Fibroblast of lung (primary cell): Measurements from ENCODE around the gene PAX7. TPM values are rescaled to one million over a fixed set of nuclear protein-coding genes. Genes with fewer than 3 reads are reported as not detected.

Experiments used
- DNase-seq, 2 donors: peaks; one replicate each; pipeline versions ENCODE4 v3.0.0 to v3.0.0-alpha.2; 2010; ENCODE audit warnings: low read depth in 2 of 2
- H2AFZ ChIP-seq: 2 replicates; pipeline ENCODE4 v1.5.1; 2012; ENCODE audit warnings: low read length, control low read depth, inconsistent platforms
- H3K27ac ChIP-seq: 2 replicates; pipeline ENCODE4 v1.5.1; 2011; ENCODE audit warnings: low read length, control low read depth; ENCODE audit not compliant: insufficient read depth
- H3K27me3 ChIP-seq: 2 replicates; pipeline ENCODE4 v1.5.1; 2011; ENCODE audit warnings: mild to moderate bottlenecking, low read length; ENCODE audit not compliant: control insufficient read depth, insufficient read depth
- H3K36me3 ChIP-seq: 2 replicates; pipeline ENCODE4 v1.5.1; 2011; ENCODE audit warnings: low read length; ENCODE audit not compliant: control insufficient read depth, insufficient read depth
- H3K4me1 ChIP-seq: 2 replicates; pipeline ENCODE4 v1.5.1; 2011; ENCODE audit warnings: low read length; ENCODE audit not compliant: control insufficient read depth, insufficient read depth; ENCODE audit errors: extremely low read depth
- H3K4me2 ChIP-seq: 2 replicates; pipeline ENCODE4 v1.5.1; 2011; ENCODE audit warnings: low read length, control low read depth; ENCODE audit not compliant: insufficient read depth; ENCODE audit errors: extremely low read depth
- H3K4me3 ChIP-seq, 4 experiments: fragments of 200-600 bp in 1 of 4; sonication (generic) in 1 of 4; replicated peaks in 1 of 4; 2 replicates each; pipeline ENCODE4 v1.5.1; 2011 to 2016; ENCODE audit warnings: low read length in 4 of 4, low read depth in 3 of 4, mild to moderate bottlenecking in 3 of 4, control low read depth in 2 of 4, inconsistent platforms in 1 of 4, mixed read lengths in 1 of 4; ENCODE audit not compliant: insufficient read depth in 1 of 4; ENCODE audit errors: control extremely low read depth in 1 of 4
- H3K79me2 ChIP-seq: 2 replicates; pipeline ENCODE4 v1.5.1; 2012; ENCODE audit warnings: mild to moderate bottlenecking, low read length, inconsistent platforms; ENCODE audit not compliant: control insufficient read depth, insufficient read depth
- H3K9ac ChIP-seq: 2 replicates; pipeline ENCODE4 v1.5.1; 2011; ENCODE audit warnings: mild to moderate bottlenecking, low read length, control low read depth; ENCODE audit not compliant: insufficient read depth
- H3K9me3 ChIP-seq: 2 replicates; pipeline ENCODE4 v1.5.1; 2012; ENCODE audit warnings: low read depth, low read length; ENCODE audit not compliant: control insufficient read depth, insufficient read depth
- H4K20me1 ChIP-seq: 2 replicates; pipeline ENCODE4 v1.5.1; 2011; ENCODE audit warnings: low read length; ENCODE audit not compliant: control insufficient read depth, insufficient read depth; ENCODE audit errors: extremely low read depth
- EZH2 ChIP-seq: IDR thresholded peaks from 2 replicates; pipeline ENCODE4 v1.5.1; 2012; ENCODE audit warnings: low read length, control low read depth, mild to moderate bottlenecking; ENCODE audit errors: missing control alignments
- polyA plus RNA-seq, 2 donors: library from polyadenylated mRNA; depleted of rRNA in 1 of 2; stranded (reverse) in 1 of 2; unstranded in 1 of 2; fragments of >200 nt; gene quantifications; 2 replicates each; pipeline ENCODE4 v1.2.1, GENCODE V29; 2011 to 2012; ENCODE audit warnings: missing spikeins in 1 of 2
- total RNA-seq: library from RNA; depleted of rRNA; stranded (reverse); fragments of >200 nt; gene quantifications from 2 replicates; pipeline ENCODE4 v1.2.1, GENCODE V29; 2014
- TF ChIP-seq, protein P1 (sequence below), 2 donors: IDR thresholded peaks in 1 of 2; conservative IDR thresholded peaks in 1 of 2; 1 replicate in 1 of 2; 2 replicates in 1 of 2; pipeline ENCODE4 v1.5.1; 2011 to 2012; ENCODE audit warnings: low read length in 2 of 2, control low read depth in 1 of 2, inconsistent platforms in 1 of 2, low read depth in 1 of 2, mild to moderate bottlenecking in 1 of 2

Gene PAX7
- total and polyA plus RNA-seq, 2 donors (not counting 1 experiment from before 2014, with no cell fraction given) = not detected

- H3K9me3 ChIP-seq = no peaks in the 10 kb centered on the region
- no peak overlapping the region for H3K9ac ChIP-seq
- H4K20me1 ChIP-seq = no peaks in the 10 kb centered on the region
- H3K27ac ChIP-seq = no peak overlapping the region
- no peak overlapping the region for H3K4me3 ChIP-seq
- no peak for DNase-seq
- H3K36me3 ChIP-seq = no peaks in the 10 kb centered on the region
- H3K4me2 ChIP-seq = no peak overlapping the region
- peaks cover 75% of the 10 kb centered on the region for H3K27me3 ChIP-seq
- no peak overlapping the region for H2AFZ ChIP-seq
- no peaks in the 10 kb centered on the region for H3K79me2 ChIP-seq
- no peaks in the 10 kb centered on the region for H3K4me1 ChIP-seq
- no peak for TF ChIP-seq EZH2
- TF ChIP-seq, protein P1, sequence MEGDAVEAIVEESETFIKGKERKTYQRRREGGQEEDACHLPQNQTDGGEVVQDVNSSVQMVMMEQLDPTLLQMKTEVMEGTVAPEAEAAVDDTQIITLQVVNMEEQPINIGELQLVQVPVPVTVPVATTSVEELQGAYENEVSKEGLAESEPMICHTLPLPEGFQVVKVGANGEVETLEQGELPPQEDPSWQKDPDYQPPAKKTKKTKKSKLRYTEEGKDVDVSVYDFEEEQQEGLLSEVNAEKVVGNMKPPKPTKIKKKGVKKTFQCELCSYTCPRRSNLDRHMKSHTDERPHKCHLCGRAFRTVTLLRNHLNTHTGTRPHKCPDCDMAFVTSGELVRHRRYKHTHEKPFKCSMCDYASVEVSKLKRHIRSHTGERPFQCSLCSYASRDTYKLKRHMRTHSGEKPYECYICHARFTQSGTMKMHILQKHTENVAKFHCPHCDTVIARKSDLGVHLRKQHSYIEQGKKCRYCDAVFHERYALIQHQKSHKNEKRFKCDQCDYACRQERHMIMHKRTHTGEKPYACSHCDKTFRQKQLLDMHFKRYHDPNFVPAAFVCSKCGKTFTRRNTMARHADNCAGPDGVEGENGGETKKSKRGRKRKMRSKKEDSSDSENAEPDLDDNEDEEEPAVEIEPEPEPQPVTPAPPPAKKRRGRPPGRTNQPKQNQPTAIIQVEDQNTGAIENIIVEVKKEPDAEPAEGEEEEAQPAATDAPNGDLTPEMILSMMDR (conservative IDR thresholded peaks at IDR 0.05 in 1 of 2, IDR thresholded peaks at IDR 0.05 in 1 of 2; ENCODE audit: low read depth in 1 of 2, low read length in 2 of 2) = no peak
Measured at GRCh38 chr1:18637511-18637960, 6.9 kb downstream of the PAX7 start.

DNA sequence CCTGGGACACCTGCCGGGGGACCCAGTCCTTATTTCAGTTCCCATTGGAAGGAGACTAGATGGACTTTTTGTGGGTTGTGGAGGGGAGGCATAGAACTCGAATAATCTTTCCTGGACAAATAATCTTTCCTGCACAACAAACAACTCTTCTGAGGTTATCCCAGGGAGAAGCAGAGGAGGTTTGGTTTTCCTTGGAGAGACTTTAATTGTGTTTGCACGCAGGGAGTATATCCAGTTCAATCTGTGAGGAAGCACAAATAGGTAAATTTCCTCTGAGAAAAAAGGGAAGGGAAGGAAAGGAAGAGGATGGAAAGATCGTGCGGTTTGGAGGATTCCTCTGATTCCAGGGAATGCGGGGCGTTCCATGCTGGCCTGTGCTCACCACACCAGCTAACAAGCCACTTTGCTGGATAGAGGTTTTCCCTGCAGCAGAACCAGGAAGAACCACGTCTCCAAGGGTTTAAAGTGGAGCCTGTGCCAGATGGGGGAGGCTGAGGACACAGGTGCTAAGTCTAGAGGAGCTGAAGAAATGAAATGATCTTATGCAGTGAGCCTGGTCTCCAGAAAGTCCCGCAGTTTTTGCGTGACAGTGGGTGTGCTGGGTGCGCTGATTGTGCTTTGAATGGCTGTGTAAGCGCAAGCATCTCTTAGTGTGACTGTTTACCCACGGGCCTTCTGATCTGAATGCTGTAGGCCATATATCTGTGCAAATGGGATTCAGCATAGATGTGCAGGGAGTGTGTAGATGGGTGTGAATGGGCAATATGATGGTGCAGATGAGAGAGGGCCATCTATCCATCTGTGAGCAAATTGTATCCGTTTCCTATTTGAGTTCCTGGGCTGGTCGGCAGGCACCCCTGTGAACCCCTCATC is 7.6 kb downstream of the PAX7 start:
- DNase-seq = no peak
- Histone ChIP-seq H3K79me2 (no peaks in the 10 kb centered on the region), H3K4me3 (no peak overlapping the region), H3K27ac (no peak overlapping the region), H3K9ac (no peak overlapping the region), H3K27me3 (peaks cover 72% of the 10 kb centered on the region), H3K4me2 (no peak overlapping the region), H3K4me1 (no peaks in the 10 kb centered on the region), H4K20me1 (no peaks in the 10 kb centered on the region), H3K36me3 (no peaks in the 10 kb centered on the region), H3K9me3 (no peaks in the 10 kb centered on the region), H2AFZ (no peak overlapping the region)
- peak; percentile 60 for TF ChIP-seq EZH2
- TF ChIP-seq, protein P1 (conservative IDR thresholded peaks at IDR 0.05 in 1 of 2, IDR thresholded peaks at IDR 0.05 in 1 of 2; ENCODE audit: low read depth in 1 of 2, low read length in 2 of 2) = no peak

DNA sequence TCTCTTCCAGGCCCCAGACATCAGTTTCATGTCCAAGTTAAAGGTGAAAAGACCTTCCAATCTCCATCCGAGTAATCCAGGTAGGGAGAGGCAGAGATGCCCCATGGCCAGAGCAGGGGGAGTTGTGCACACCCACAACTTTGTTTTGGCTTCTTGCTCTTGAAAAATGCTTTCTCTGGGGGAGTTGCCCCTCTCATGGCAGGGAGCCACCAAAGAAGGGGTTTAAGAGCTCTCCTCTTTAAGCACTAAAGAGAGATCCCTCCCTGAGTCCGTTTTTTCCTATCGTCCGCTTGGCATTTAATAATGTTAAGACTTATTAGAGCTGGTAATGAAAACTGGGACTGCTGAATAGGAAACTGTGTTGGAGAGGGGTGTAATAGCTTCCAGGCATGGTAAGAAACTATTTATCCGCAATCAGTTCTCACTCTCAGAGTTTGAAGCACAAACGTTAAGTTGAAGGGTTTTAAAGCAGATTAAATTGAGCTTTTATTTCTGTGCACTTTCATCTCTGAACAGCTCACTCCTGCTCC is 8.3 kb downstream of the PAX7 start:
- peaks cover 74% of the 10 kb centered on the region for H3K27me3 ChIP-seq
- H4K20me1 ChIP-seq = no peaks in the 10 kb centered on the region
- H3K79me2 ChIP-seq = no peaks in the 10 kb centered on the region
- H3K9ac ChIP-seq = no peak overlapping the region
- TF ChIP-seq EZH2 = no peak
- TF ChIP-seq, protein P1 (conservative IDR thresholded peaks at IDR 0.05 in 1 of 2, IDR thresholded peaks at IDR 0.05 in 1 of 2; ENCODE audit: low read depth in 1 of 2, low read length in 2 of 2) = no peak
- no peaks in the 10 kb centered on the region for H3K36me3 ChIP-seq
- H2AFZ ChIP-seq = no peak overlapping the region
- no peak overlapping the region for H3K4me3 ChIP-seq
- H3K9me3 ChIP-seq = no peaks in the 10 kb centered on the region
- no peak overlapping the region for H3K4me2 ChIP-seq
- DNase-seq = no peak
- no peaks in the 10 kb centered on the region for H3K4me1 ChIP-seq
- H3K27ac ChIP-seq = no peak overlapping the region
